ENCODE measurements around the gene SLC27A5. TPM values are rescaled to one million over a fixed set of nuclear protein-coding genes. Genes with fewer than 3 reads are reported as not detected.
"Not testable (repeated sequence)": the region's sequence is repeated elsewhere in the genome, so short reads cannot be mapped to it uniquely, and the experiment has no call there.

The SLC27A5 gene
- total RNA-seq, 1 experiment from 2014 or later, result 17.1 TPM

DNA sequence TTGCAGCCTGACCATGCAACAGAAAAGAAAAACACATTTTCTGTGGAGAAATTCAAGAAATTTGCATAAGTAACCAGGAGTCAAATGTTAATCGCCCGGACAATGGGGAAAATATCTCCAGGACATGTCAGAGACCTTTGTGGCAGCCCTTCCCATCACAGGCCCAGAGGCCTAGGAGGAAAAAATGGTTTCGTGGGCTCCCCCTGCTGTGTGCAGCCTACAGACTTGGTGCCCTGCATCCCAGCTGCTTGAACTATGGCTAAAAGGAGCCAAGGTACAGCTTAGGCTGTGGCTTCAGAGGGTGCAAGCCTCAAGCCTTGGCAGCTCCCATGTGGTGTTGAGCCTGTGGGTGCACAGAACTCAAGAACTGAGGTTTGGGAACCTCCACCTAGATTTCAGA is 62.9 kb downstream of the SLC27A5 start:
- H2BK20ac ChIP-seq (ENCODE audit: low read depth, low read length, poor library complexity, severe bottlenecking); H4K5ac ChIP-seq (ENCODE audit: insufficient read length, low read depth, low read length); H3K27me3 ChIP-seq (ENCODE audit: insufficient read depth, low read length); H2BK15ac ChIP-seq (ENCODE audit: low read depth, low read length); H2BK120ac ChIP-seq (ENCODE audit: low read depth, low read length, poor library complexity, severe bottlenecking); H3T11ph ChIP-seq (ENCODE audit: low read length); H3K14ac ChIP-seq (ENCODE audit: insufficient read depth, low read length); H3K56ac ChIP-seq (ENCODE audit: insufficient read length, low read depth, low read length); H4K20me1 ChIP-seq (ENCODE audit: control insufficient read depth, insufficient read depth, insufficient read length); H4K8ac ChIP-seq (replicated peaks; ENCODE audit: insufficient read length, low read depth, low read length); H3K18ac ChIP-seq (ENCODE audit: insufficient read length, low read depth, low read length); H4K91ac ChIP-seq (ENCODE audit: insufficient read length, low read depth, low read length); H3K27ac Mint-ChIP-seq; DNase-seq; H3K23me2 ChIP-seq (ENCODE audit: insufficient read length, low read depth, low read length, poor library complexity, severe bottlenecking); H3K23ac ChIP-seq (ENCODE audit: insufficient read length, low read depth, low read length); H3K79me1 ChIP-seq (ENCODE audit: insufficient read depth, low read depth, low read length, poor library complexity, severe bottlenecking); H3K4me2 ChIP-seq (ENCODE audit: insufficient read depth, insufficient read length, low read length); H3K79me2 ChIP-seq (ENCODE audit: insufficient read depth, low read length); H3K4me3 Mint-ChIP-seq; H3K27ac ChIP-seq (ENCODE audit: insufficient read length, low read depth, low read length); H3K4ac ChIP-seq (ENCODE audit: low read depth, low read length); H2AK5ac ChIP-seq (ENCODE audit: insufficient read length, low read length); H2AFZ ChIP-seq (ENCODE audit: low read length); H3K9me3 ChIP-seq (ENCODE audit: control insufficient read depth, low read depth, low read length); H2BK5ac ChIP-seq (ENCODE audit: insufficient read length, low read length); H3K9ac ChIP-seq (ENCODE audit: extremely low read depth, insufficient read length, low read length); H3K4me1 ChIP-seq (ENCODE audit: insufficient read depth, low read length); H2BK12ac ChIP-seq (ENCODE audit: insufficient read length, low read depth, low read length): not testable (repeated sequence)
- H3K4me1 Mint-ChIP-seq, result peaks cover 12 to 13% of the 10 kb centered on the region in 2 experiments
- H3K9me3 Mint-ChIP-seq, result peaks cover 29 to 34% of the 10 kb centered on the region in 2 experiments
- H3K27me3 Mint-ChIP-seq (ENCODE audit: low read depth), result peaks cover 68% of the 10 kb centered on the region
- WGBS (ENCODE audit: extremely low coverage, insufficient read length, low lambda C conversion rate), result no CpG with 5 or more reads among the region's 3 CpGs
- H3K36me3 Mint-ChIP-seq (ENCODE audit: insufficient read depth in 1 of 3, low read depth in 3 of 3), result peaks cover 0 to 10% (median 4%) of the 10 kb centered on the region in 3 experiments; a peak in 5 of 7 replicates

Small RNA genes lying within 50 kb of the gene (microRNA-seq; reads per million reads assigned to microRNA genes)
- gene MIR6807 (ENCODE audit: borderline microRNAs expressed), result 0.70 reads per million

Other genes starting within 250 kb of the SLC27A5 start
- 16.9 and 17.3 TPM in 2 replicates for gene ZNF8, start 233.0 kb downstream of the SLC27A5 start, total RNA-seq (2021)
- gene ERVK3-1, start 206.6 kb downstream of the SLC27A5 start, total RNA-seq (2021), result 43.6 and 43.7 TPM in 2 replicates
- 4.7 and 4.8 TPM in 2 replicates for gene ZSCAN22, start 185.0 kb downstream of the SLC27A5 start, total RNA-seq (2021)
- 17.4 and 22.2 TPM in 2 replicates for gene A1BG, start 158.5 kb downstream of the SLC27A5 start, total RNA-seq (2021)
- gene ZNF497, start 149.2 kb downstream of the SLC27A5 start, total RNA-seq (2021), result 2.4 TPM in 2 replicates
- 3.4 and 3.8 TPM in 2 replicates for gene ZNF837, start 131.0 kb downstream of the SLC27A5 start, total RNA-seq (2021)
- gene RPS5, start 124.7 kb downstream of the SLC27A5 start, total RNA-seq (2021), result 1,400 and 1,442 TPM in 2 replicates
- gene RNF225, start 116.3 kb downstream of the SLC27A5 start, total RNA-seq (2021), result 2.0 and 2.1 TPM in 2 replicates
- 6.5 and 7.4 TPM in 2 replicates for gene ZNF584, start 103.3 kb downstream of the SLC27A5 start, total RNA-seq (2021)
- gene ZNF132, start 71.8 kb downstream of the SLC27A5 start, total RNA-seq (2021), result 0.24 and 0.42 TPM in 2 replicates
- 6.3 and 8.7 TPM in 2 replicates for gene ZNF324B, start 60.4 kb downstream of the SLC27A5 start, total RNA-seq (2021)
- gene ZNF324, start 44.9 kb downstream of the SLC27A5 start, total RNA-seq (2021), result 12.7 and 14.8 TPM in 2 replicates
- gene ZNF446, start 35.6 kb downstream of the SLC27A5 start, total RNA-seq (2021), result 7.6 and 8.4 TPM in 2 replicates
- gene ZBTB45, start 7.8 kb upstream of the SLC27A5 start, total RNA-seq (2021), result 18.7 and 18.8 TPM in 2 replicates
- 1,058 and 1,084 TPM in 2 replicates for gene TRIM28, start 32.1 kb upstream of the SLC27A5 start, total RNA-seq (2021)
- gene CHMP2A, start 43.1 kb upstream of the SLC27A5 start, total RNA-seq (2021), result 105 and 109 TPM in 2 replicates
- gene UBE2M, start 46.6 kb upstream of the SLC27A5 start, total RNA-seq (2021), result 127 and 136 TPM in 2 replicates
- gene MZF1, start 61.3 kb upstream of the SLC27A5 start, total RNA-seq (2021), result 23.6 and 24.2 TPM in 2 replicates